Suprapubic skin (tissue), 4 donors: ENCODE results near the gene MCIDAS. TPM values are rescaled to one million over a fixed set of nuclear protein-coding genes. Genes with fewer than 3 reads are reported as not detected.

Experiments
- DNase-seq, 2 donors: peaks; one replicate each; pipeline ENCODE4 v3.0.0-alpha.2; 2019; ENCODE audit warnings: low spot score in 2 of 2
- H3K27ac ChIP-seq: fragments of 200-600 bp; sonication (generic); one replicate; pipeline ENCODE4 v1.5.1; 2019
- H3K27me3 ChIP-seq: fragments of 200-600 bp; sonication (generic); one replicate; pipeline ENCODE4 v1.5.1; 2019
- H3K36me3 ChIP-seq: fragments of 200-600 bp; sonication (generic); one replicate; pipeline ENCODE4 v1.5.1; 2019
- H3K4me1 ChIP-seq: fragments of 200-600 bp; sonication (generic); one replicate; pipeline ENCODE4 v1.5.1; 2019
- H3K4me3 ChIP-seq: fragments of 200-600 bp; sonication (generic); one replicate; pipeline ENCODE4 v1.5.1; 2019; ENCODE audit warnings: mild to moderate bottlenecking
- H3K9me3 ChIP-seq: fragments of 200-600 bp; sonication (generic); one replicate; pipeline ENCODE4 v1.5.1; 2019
- CTCF ChIP-seq, 2 donors: fragments of 200-600 bp in 1 of 2; fragments of 450-650 bp in 1 of 2; sonication (generic) in 1 of 2; IDR thresholded peaks; one replicate each; pipeline ENCODE4 v1.5.1; 2016 to 2019; ENCODE audit warnings: antibody characterized with exemption in 2 of 2, mild to moderate bottlenecking in 1 of 2, moderate library complexity in 1 of 2
- EP300 ChIP-seq: sonication (generic); formaldehyde crosslinking; IDR thresholded peaks from one replicate; pipeline ENCODE4 v1.6.1; 2017; ENCODE audit warnings: antibody characterized with exemption
- POLR2A ChIP-seq, 2 donors: fragments of 450-650 bp; IDR thresholded peaks; one replicate each; pipeline ENCODE4 v1.6.1; 2017; ENCODE audit warnings: antibody characterized with exemption in 2 of 2, mild to moderate bottlenecking in 2 of 2, moderate library complexity in 2 of 2
- POLR2AphosphoS5 ChIP-seq, 3 donors: sonication (generic); formaldehyde crosslinking; IDR thresholded peaks; one replicate each; pipeline ENCODE4 v1.6.1; 2017; ENCODE audit warnings: antibody characterized with exemption in 3 of 3
- WGBS: methylation state at CpG from one replicate; pipeline ENCODE4 v1.1.5; 2018; 5-methylcytosine and 5-hydroxymethylcytosine counted together
- total RNA-seq, 4 donors: library from RNA; depleted of rRNA; stranded (reverse); fragments of >200 nt; gene quantifications; one replicate each; pipeline ENCODE4 v1.1.0, GENCODE V29; 2016

The MCIDAS gene
- total RNA-seq, result not detected

GRCh38 chr5:55226934-55227663 is at the start of gene MCIDAS:
Gene MCIDAS, minus strand, starts transcription at chr5:55227315. Its CDS starts 177 bp downstream, at chr5:55227138.
- peaks cover 100% of the 10 kb centered on the region for H3K27me3 ChIP-seq

GRCh38 chr5:55276771-55277170 is 49.7 kb upstream of the MCIDAS start:
- Histone ChIP-seq H3K36me3 (peaks cover 95% of the 10 kb centered on the region), H3K4me1 (no peaks in the 10 kb centered on the region), H3K9me3 (no peaks in the 10 kb centered on the region), H3K27ac (no peak overlapping the region), H3K4me3 (no peak overlapping the region), H3K27me3 (no peaks in the 10 kb centered on the region)
- WGBS, result 86% methylated on average over 1 of the region's 1 CpG
- DNase-seq, result no peak
- TF ChIP-seq EP300, result no peak
- no peak for TF ChIP-seq CTCF (IDR thresholded peaks at IDR 0.05)
- TF ChIP-seq POLR2A (IDR thresholded peaks at IDR 0.05), result no peak
- no peak for TF ChIP-seq POLR2AphosphoS5 (IDR thresholded peaks at IDR 0.05)

More at GRCh38 chr5:55226934-55227663, at the start of gene MCIDAS:
- H3K27ac ChIP-seq, result no peak within 1 kb of the TSS
- TF ChIP-seq POLR2A (IDR thresholded peaks at IDR 0.05), result no peak
- no peak for TF ChIP-seq POLR2AphosphoS5 (IDR thresholded peaks at IDR 0.05)
- no peak for TF ChIP-seq CTCF (IDR thresholded peaks at IDR 0.05)
- no peak for TF ChIP-seq EP300
- 1% methylated on average over 28 of the region's 80 CpGs for whole genome bisulfite sequencing
- H3K4me3 ChIP-seq, result peak within 1 kb of the TSS; percentile 45
- peak in 1 of 2 donors; percentile 63 for DNase-seq
- no peaks in the 10 kb centered on the region for H3K9me3 ChIP-seq
- H3K36me3 ChIP-seq, result no peaks in the 10 kb centered on the region
- peaks cover 27% of the 10 kb centered on the region for H3K4me1 ChIP-seq

DNA sequence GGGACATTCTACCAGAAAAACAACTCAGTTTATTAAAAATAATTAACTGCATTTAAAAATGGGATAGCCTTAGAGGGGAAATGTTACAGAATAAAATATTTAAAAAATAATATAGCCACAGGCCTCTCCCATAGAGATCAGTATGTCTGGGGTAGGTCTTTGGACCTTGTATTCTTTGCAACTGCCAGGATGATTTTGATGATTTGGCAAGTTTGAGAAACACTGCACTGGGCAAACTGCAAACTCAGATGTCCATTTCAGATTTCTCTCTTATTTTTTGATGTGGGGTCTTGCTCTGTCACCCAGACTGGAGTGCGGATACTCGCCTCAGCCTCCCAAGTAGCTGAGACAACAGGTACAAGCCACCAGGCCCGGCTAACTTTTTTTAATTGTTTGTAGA is 31.2 kb upstream of the MCIDAS start:
- H3K4me1 ChIP-seq, result no peaks in the 10 kb centered on the region
- no peak overlapping the region for H3K27ac ChIP-seq
- TF ChIP-seq EP300, result no peak
- no peak for TF ChIP-seq CTCF (IDR thresholded peaks at IDR 0.05)
- TF ChIP-seq POLR2AphosphoS5 (IDR thresholded peaks at IDR 0.05), result no peak
- TF ChIP-seq POLR2A (IDR thresholded peaks at IDR 0.05), result no peak
- no peaks in the 10 kb centered on the region for H3K9me3 ChIP-seq
- peaks cover 83% of the 10 kb centered on the region for H3K36me3 ChIP-seq
- WGBS, result 90% methylated on average over 3 of the region's 3 CpGs
- no peaks in the 10 kb centered on the region for H3K27me3 ChIP-seq
- no peak overlapping the region for H3K4me3 ChIP-seq
- no peak for DNase-seq

DNA sequence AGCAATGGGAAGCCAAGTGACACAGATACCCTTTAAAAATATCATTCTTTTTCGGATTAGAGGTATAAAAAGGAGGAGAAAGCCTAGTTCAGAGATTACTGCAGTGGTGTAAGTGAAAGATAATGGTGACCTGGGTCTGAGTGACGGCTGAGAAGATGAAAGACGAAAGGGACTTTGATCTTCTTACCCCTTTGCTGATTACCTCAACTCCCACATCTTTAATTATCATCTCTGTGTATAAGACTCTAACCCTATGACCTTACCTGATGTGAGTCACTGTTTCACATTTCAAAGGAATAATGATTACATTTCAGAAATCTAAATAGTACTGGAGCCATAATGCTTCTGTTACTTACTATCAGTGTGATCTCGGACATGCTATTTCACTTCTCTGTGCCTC is 27.7 kb upstream of the MCIDAS start:
- no peaks in the 10 kb centered on the region for H3K9me3 ChIP-seq
- WGBS, result 93% methylated on average over 4 of the region's 4 CpGs
- no peak overlapping the region for H3K27ac ChIP-seq
- no peaks in the 10 kb centered on the region for H3K4me1 ChIP-seq
- no peak for TF ChIP-seq CTCF (IDR thresholded peaks at IDR 0.05)
- TF ChIP-seq POLR2AphosphoS5 (IDR thresholded peaks at IDR 0.05), result no peak
- TF ChIP-seq POLR2A (IDR thresholded peaks at IDR 0.05), result no peak
- no peak for TF ChIP-seq EP300
- no peak for DNase-seq
- peaks cover 55% of the 10 kb centered on the region for H3K36me3 ChIP-seq
- no peak overlapping the region for H3K4me3 ChIP-seq
- no peaks in the 10 kb centered on the region for H3K27me3 ChIP-seq

GRCh38 chr5:55250064-55250463 is 22.9 kb upstream of the MCIDAS start:
- no peak for DNase-seq
- TF ChIP-seq CTCF (IDR thresholded peaks at IDR 0.05) (no peak), POLR2A (IDR thresholded peaks at IDR 0.05) (no peak), POLR2AphosphoS5 (IDR thresholded peaks at IDR 0.05) (no peak), EP300 (no peak)
- H3K27ac ChIP-seq, result no peak overlapping the region
- peaks cover 9% of the 10 kb centered on the region for H3K36me3 ChIP-seq
- H3K27me3 ChIP-seq, result no peaks in the 10 kb centered on the region
- no peaks in the 10 kb centered on the region for H3K4me1 ChIP-seq
- H3K9me3 ChIP-seq, result peaks cover 8% of the 10 kb centered on the region
- WGBS, result 82% methylated on average over 1 of the region's 1 CpG
- no peak overlapping the region for H3K4me3 ChIP-seq
